Brain microvascular endothelial cell (primary cell): ENCODE results near the gene SPATA46.
A peak's percentile ranks its signal among the peaks of the same experiment; 100 is the strongest.

Experiments used
- DNase-seq: peaks from one replicate; pipeline ENCODE4 v3.0.0-alpha.2; 2020
- H3K27ac ChIP-seq: fragments of 250-450 bp; sonication (Bioruptor Pico); 2 replicates; pipeline ENCODE4 v1.5.1; 2020; ENCODE audit warnings: mild to moderate bottlenecking, moderate library complexity
- H3K27me3 ChIP-seq: fragments of 250-450 bp; sonication (Bioruptor Pico); replicated peaks from 2 replicates; pipeline ENCODE4 v1.5.1; 2020; ENCODE audit warnings: mild to moderate bottlenecking
- H3K36me3 ChIP-seq: fragments of 250-450 bp; sonication (Bioruptor Pico); replicated peaks from 2 replicates; pipeline ENCODE4 v1.5.1; 2020; ENCODE audit warnings: mild to moderate bottlenecking
- H3K4me3 ChIP-seq: 2 replicates; pipeline ENCODE4 v1.5.1; 2011; ENCODE audit warnings: low read depth, mild to moderate bottlenecking, control low read depth, low read length, moderate library complexity
- in situ Hi-C: cut with HindIII; loops from 2 replicates; pipeline ENCODE4 v1.10.0; 2017; ENCODE audit warnings: low sequenced_read_pairs, low pct_ligation_motif_present
- TF ChIP-seq, protein P1 (sequence below): IDR thresholded peaks from 2 replicates; pipeline ENCODE4 v1.5.1; 2011; ENCODE audit warnings: low read depth, mild to moderate bottlenecking, moderate library complexity, low read length, control low read depth, inconsistent platforms; ENCODE audit errors: missing control alignments

The SPATA46 gene

GRCh38 chr1:162417650-162418049 lies 41.0 kb upstream of the SPATA46 start:
- no peak overlapping the region for H3K27ac ChIP-seq
- DNase-seq: no peak
- TF ChIP-seq, protein P1, sequence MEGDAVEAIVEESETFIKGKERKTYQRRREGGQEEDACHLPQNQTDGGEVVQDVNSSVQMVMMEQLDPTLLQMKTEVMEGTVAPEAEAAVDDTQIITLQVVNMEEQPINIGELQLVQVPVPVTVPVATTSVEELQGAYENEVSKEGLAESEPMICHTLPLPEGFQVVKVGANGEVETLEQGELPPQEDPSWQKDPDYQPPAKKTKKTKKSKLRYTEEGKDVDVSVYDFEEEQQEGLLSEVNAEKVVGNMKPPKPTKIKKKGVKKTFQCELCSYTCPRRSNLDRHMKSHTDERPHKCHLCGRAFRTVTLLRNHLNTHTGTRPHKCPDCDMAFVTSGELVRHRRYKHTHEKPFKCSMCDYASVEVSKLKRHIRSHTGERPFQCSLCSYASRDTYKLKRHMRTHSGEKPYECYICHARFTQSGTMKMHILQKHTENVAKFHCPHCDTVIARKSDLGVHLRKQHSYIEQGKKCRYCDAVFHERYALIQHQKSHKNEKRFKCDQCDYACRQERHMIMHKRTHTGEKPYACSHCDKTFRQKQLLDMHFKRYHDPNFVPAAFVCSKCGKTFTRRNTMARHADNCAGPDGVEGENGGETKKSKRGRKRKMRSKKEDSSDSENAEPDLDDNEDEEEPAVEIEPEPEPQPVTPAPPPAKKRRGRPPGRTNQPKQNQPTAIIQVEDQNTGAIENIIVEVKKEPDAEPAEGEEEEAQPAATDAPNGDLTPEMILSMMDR: no peak
- no peaks in the 10 kb centered on the region for H3K36me3 ChIP-seq
- in situ Hi-C loops: no loop called here
- H3K27me3 ChIP-seq: no peaks in the 10 kb centered on the region
- no peak overlapping the region for H3K4me3 ChIP-seq

GRCh38 chr1:162416909-162417308 lies 40.3 kb upstream of the SPATA46 start:
- no peak overlapping the region for H3K27ac ChIP-seq
- in situ Hi-C loops: no loop called here
- no peaks in the 10 kb centered on the region for H3K27me3 ChIP-seq
- no peak overlapping the region for H3K4me3 ChIP-seq
- TF ChIP-seq, protein P1: no peak
- DNase-seq: no peak
- no peaks in the 10 kb centered on the region for H3K36me3 ChIP-seq

DNA sequence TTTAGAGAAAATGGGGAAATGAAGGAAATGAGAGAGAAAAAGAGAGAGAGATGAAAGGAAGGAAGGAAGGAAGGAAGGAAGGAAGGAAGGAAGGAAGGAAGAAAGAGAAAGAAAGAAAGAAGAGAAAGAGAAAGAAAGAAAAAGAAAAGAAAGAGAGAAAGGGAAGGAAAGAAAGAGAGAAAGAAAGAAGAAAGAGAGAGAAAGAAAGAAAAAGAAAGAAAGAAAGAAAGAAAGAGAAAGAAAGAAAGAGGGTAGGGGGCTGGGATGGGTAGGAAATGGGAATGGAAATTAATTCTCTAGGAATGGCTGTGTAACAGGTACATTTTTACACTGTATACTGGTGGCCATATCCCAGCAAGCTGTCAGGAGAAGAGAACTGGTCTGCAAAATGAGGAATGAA lies 39.6 kb upstream of the SPATA46 start:
- DNase-seq: no peak
- Histone ChIP-seq H3K27ac (no peak overlapping the region), H3K27me3 (no peaks in the 10 kb centered on the region), H3K36me3 (no peaks in the 10 kb centered on the region), H3K4me3 (no peak overlapping the region)
- in situ Hi-C loops: no loop called here
- TF ChIP-seq, protein P1: no peak

- H3K36me3 ChIP-seq: no peaks in the 10 kb centered on the region
- H3K27ac ChIP-seq: no peak within 1 kb of the TSS
- peak; percentile 53 for DNase-seq
- H3K27me3 ChIP-seq: no peaks in the 10 kb centered on the region
- H3K4me3 ChIP-seq: no peak within 1 kb of the TSS
- in situ Hi-C loops: no loop called here
- TF ChIP-seq, protein P1: no peak
Measured at GRCh38 chr1:162412002-162412401, 35.3 kb upstream of the SPATA46 start, which contains the start of gene SH2D1B. Gene SH2D1B, minus strand, starts transcription at chr1:162412136. Its CDS starts 120 bp downstream, at chr1:162412016.

DNA sequence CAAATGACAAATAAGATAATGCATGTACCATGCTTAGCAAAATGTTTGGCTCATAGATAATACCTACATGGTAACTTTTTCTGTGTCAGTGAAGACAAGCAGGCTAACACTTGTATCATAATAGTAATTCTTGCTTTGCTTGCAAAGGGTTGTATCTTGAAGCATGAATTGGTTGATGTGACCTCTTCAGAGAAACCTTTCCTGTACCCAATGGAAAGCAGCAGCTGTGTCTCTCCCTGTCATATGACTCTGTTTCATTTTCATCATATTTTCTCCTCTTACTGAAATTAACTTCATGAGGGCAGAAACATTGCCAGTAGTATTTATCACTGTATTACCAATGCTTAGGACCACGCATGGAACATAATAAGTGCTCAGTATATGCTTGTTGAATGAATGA lies 30.9 kb upstream of the SPATA46 start:
- Histone ChIP-seq H3K27ac (no peak overlapping the region), H3K36me3 (no peaks in the 10 kb centered on the region), H3K27me3 (no peaks in the 10 kb centered on the region), H3K4me3 (no peak overlapping the region)
- TF ChIP-seq, protein P1: no peak
- DNase-seq: no peak
- in situ Hi-C loops: no loop called here

DNA sequence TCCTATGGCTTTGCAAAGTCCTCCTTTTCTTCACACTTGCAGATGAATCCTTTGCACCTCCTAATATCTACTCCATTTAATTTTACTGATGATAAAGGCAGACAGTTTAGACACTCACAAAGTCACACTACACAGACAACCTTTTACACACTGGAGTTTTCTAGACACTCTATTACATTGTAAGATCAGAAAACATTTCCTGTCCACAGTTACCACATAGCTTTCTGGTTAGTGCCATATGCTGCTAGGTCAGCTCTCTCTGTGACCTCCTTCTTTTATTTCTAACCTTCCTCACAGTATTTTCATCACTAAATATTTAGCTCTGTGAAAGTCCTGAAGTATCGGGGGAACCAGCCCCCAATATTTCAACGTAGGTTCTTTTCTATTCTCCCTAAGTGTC lies 30.2 kb upstream of the SPATA46 start:
- no peak overlapping the region for H3K27ac ChIP-seq
- H3K4me3 ChIP-seq: no peak overlapping the region
- H3K27me3 ChIP-seq: no peaks in the 10 kb centered on the region
- TF ChIP-seq, protein P1: no peak
- no peaks in the 10 kb centered on the region for H3K36me3 ChIP-seq
- no peak for DNase-seq
- in situ Hi-C loops: no loop called here
